Measurements from ENCODE around the gene PTH2R.

- TF ChIP-seq CHD2 (IDR thresholded peaks at IDR 0.05; ENCODE audit: low read length, partially characterized antibody), result peak; percentile 6
- TF ChIP-seq PBX3 (IDR thresholded peaks at IDR 0.05), result peak; percentile 33; the same call in 1 of the 2 replicates
- TF ChIP-seq ELF1 (IDR thresholded peaks at IDR 0.05), result peak; percentile 50; the same call in 1 of the 2 replicates
- no peak for TF ChIP-seq CTCF (IDR thresholded peaks at IDR 0.05)
- TF ChIP-seq MAX (IDR thresholded peaks at IDR 0.05; ENCODE audit: low read depth), result no peak
- 0 out of 2 replicates have a peak, but pooled peaks have one; percentile 31 for TF ChIP-seq MXI1 (IDR thresholded peaks at IDR 0.05; ENCODE audit: low read depth, low read length)
- TF ChIP-seq JUND (IDR thresholded peaks at IDR 0.05), result no peak
- TF ChIP-seq EP300 (IDR thresholded peaks at IDR 0.05; ENCODE audit: borderline replicate concordance in 1 of 2, low read depth in 1 of 2, low read length in 1 of 2), result no peak
- no peak for TF ChIP-seq YY1 (IDR thresholded peaks at IDR 0.05; ENCODE audit: low read depth)
- TF ChIP-seq NFIC (IDR thresholded peaks at IDR 0.05; ENCODE audit: borderline replicate concordance), result no peak
Observed at GRCh38 chr2:208358758-208359631, 47.6 kb upstream of the PTH2R start.
